Left ventricle myocardium inferior (tissue), 1 donor: Measurements from ENCODE around the gene SPINK9. TPM values are rescaled to one million over a fixed set of nuclear protein-coding genes. Genes with fewer than 3 reads are reported as not detected.

Experiments used
- DNase-seq: peaks from one replicate; pipeline ENCODE4 v3.0.0-alpha.2; 2020
- H3K27ac ChIP-seq: fragments of 200-600 bp; replicated peaks from 2 replicates; pipeline ENCODE4 v1.8.0; 2021
- H3K27me3 ChIP-seq: fragments of 200-600 bp; 2 replicates; pipeline ENCODE4 v1.8.0; 2021; ENCODE audit warnings: low read depth
- H3K36me3 ChIP-seq: fragments of 200-600 bp; 2 replicates; pipeline ENCODE4 v1.8.0; 2021
- H3K4me1 ChIP-seq: fragments of 200-600 bp; 2 replicates; pipeline ENCODE4 v1.8.0; 2021
- H3K4me3 ChIP-seq: fragments of 200-600 bp; 2 replicates; pipeline ENCODE4 v1.8.0; 2021; ENCODE audit warnings: mild to moderate bottlenecking, moderate library complexity
- H3K9me3 ChIP-seq: fragments of 200-600 bp; replicated peaks from 2 replicates; pipeline ENCODE4 v1.8.0; 2021
- CTCF ChIP-seq: fragments of 200-600 bp; IDR thresholded peaks from 2 replicates; pipeline ENCODE4 v1.8.0; 2021; ENCODE audit warnings: antibody characterized with exemption, mild to moderate bottlenecking, borderline replicate concordance
- intact Hi-C: fragments of 100-400 bp; cut with micrococcal nuclease; formaldehyde crosslinking; loops from one replicate; pipeline ENCODE4 v1.11.0; 2022
- total RNA-seq: library from RNA; stranded (reverse); fragmentation: NEBNext Ultra II Directional; extraction: Animal tissue kit (Norgen Biotek cat#: 25700); gene quantifications from one replicate; pipeline ENCODE4 v1.2.1, GENCODE V29; 2021
- donor health status: DM: no; HTN: yes; CAD: no; lungs with severe emphysema.

SPINK9 gene
- total RNA-seq, 1 donor from 2014 or later: not detected

- Histone ChIP-seq H3K4me1 (peaks cover 4% of the 10 kb centered on the region), H3K27me3 (no peaks in the 10 kb centered on the region), H3K4me3 (no peak overlapping the region), H3K9me3 (no peaks in the 10 kb centered on the region), H3K36me3 (peaks cover 13% of the 10 kb centered on the region), H3K27ac (no peak overlapping the region)
- no peak for TF ChIP-seq CTCF
- no peak for DNase-seq
- intact Hi-C loops: no loop called here
These were observed 12.3 kb downstream of the SPINK9 start for GRCh38 chr5:148347706-148348105.

- Histone ChIP-seq H3K4me1 (no peaks in the 10 kb centered on the region), H3K9me3 (no peaks in the 10 kb centered on the region), H3K4me3 (no peak overlapping the region), H3K27me3 (no peaks in the 10 kb centered on the region), H3K27ac (no peak overlapping the region), H3K36me3 (peaks cover 13% of the 10 kb centered on the region)
- no peak for TF ChIP-seq CTCF
- intact Hi-C loops: no loop called here
- no peak for DNase-seq
These were observed 17.3 kb downstream of the SPINK9 start for GRCh38 chr5:148352696-148353095.

GRCh38 chr5:148353634-148354033, 18.3 kb downstream of the SPINK9 start:
- H3K36me3 ChIP-seq: peaks cover 13% of the 10 kb centered on the region
- intact Hi-C loops: no loop called here
- TF ChIP-seq CTCF: no peak
- no peaks in the 10 kb centered on the region for H3K9me3 ChIP-seq
- H3K4me3 ChIP-seq: no peak overlapping the region
- no peaks in the 10 kb centered on the region for H3K27me3 ChIP-seq
- no peaks in the 10 kb centered on the region for H3K4me1 ChIP-seq
- DNase-seq: no peak
- no peak overlapping the region for H3K27ac ChIP-seq

- no peak for TF ChIP-seq CTCF
These were observed 29.0 kb downstream of the SPINK9 start for GRCh38 chr5:148364343-148364742.

GRCh38 chr5:148368299-148368698, 32.9 kb downstream of the SPINK9 start:
- Histone ChIP-seq H3K27me3 (no peaks in the 10 kb centered on the region), H3K27ac (no peak overlapping the region), H3K9me3 (peaks cover 15% of the 10 kb centered on the region), H3K36me3 (peaks cover 10% of the 10 kb centered on the region), H3K4me1 (no peaks in the 10 kb centered on the region), H3K4me3 (no peak overlapping the region)
- intact Hi-C loops: no loop called here
- no peak for TF ChIP-seq CTCF
- DNase-seq: no peak

More at GRCh38 chr5:148364343-148364742, 29.0 kb downstream of the SPINK9 start:
- Histone ChIP-seq H3K27ac (no peak overlapping the region), H3K27me3 (no peaks in the 10 kb centered on the region), H3K9me3 (peaks cover 15% of the 10 kb centered on the region), H3K36me3 (peaks cover 10% of the 10 kb centered on the region), H3K4me3 (no peak overlapping the region), H3K4me1 (no peaks in the 10 kb centered on the region)
- intact Hi-C loops: no loop called here
- DNase-seq: no peak
